ENCODE data around the gene FSTL3.
"Not testable (repeated sequence)": the region's sequence is repeated elsewhere in the genome, so short reads cannot be mapped to it uniquely, and the experiment has no call there.

FSTL3 gene

GRCh38 chr19:661427-662196 lies 14.6 kb upstream of the FSTL3 start:
- no peak for DNase-seq

- DNase-seq: peak; percentile 50
These were observed 13.8 kb upstream of the FSTL3 start for GRCh38 chr19:662207-662961.

GRCh38 chr19:662962-663681 lies 13.1 kb upstream of the FSTL3 start, which contains the start of gene RNF126:
RNF126 (minus strand) TSS chr19:663214; CDS start chr19:663121, 93 bp downstream.
- DNase-seq: peak; percentile 93

- DNase-seq: no peak
These were observed 12.5 kb upstream of the FSTL3 start for GRCh38 chr19:663682-664117.

GRCh38 chr19:664913-665443 lies 11.2 kb upstream of the FSTL3 start:
- DNase-seq: peak; percentile 73

GRCh38 chr19:666985-667573 lies 9.1 kb upstream of the FSTL3 start:
- DNase-seq: not testable (repeated sequence)

- DNase-seq: peak; percentile 64
These were observed 7.3 kb upstream of the FSTL3 start for GRCh38 chr19:668675-669434.

GRCh38 chr19:670609-671075 lies 5.5 kb upstream of the FSTL3 start:
- no peak for DNase-seq

GRCh38 chr19:674282-675151 lies 1.7 kb upstream of the FSTL3 start:
- no peak for DNase-seq

- DNase-seq: no peak
These were observed 219 bp upstream of the FSTL3 start for GRCh38 chr19:676007-676338.

- DNase-seq: peak; percentile 93
These were observed 1.0 kb downstream of the FSTL3 start for GRCh38 chr19:677201-677600.

- DNase-seq: no peak
These were observed 1.6 kb downstream of the FSTL3 start for GRCh38 chr19:677601-678436.

- DNase-seq: no peak
These were observed 2.7 kb downstream of the FSTL3 start for GRCh38 chr19:678791-679388.

GRCh38 chr19:679418-680286 lies 3.5 kb downstream of the FSTL3 start:
- DNase-seq: peak; percentile 70

- DNase-seq: peak; percentile 96
These were observed 4.3 kb downstream of the FSTL3 start for GRCh38 chr19:680287-681028.

GRCh38 chr19:681029-682019 lies 5.1 kb downstream of the FSTL3 start:
- DNase-seq: no peak
